H1 (cell line): Measurements from ENCODE around the gene HHAT. TPM values are rescaled to one million over a fixed set of nuclear protein-coding genes. Genes with fewer than 3 reads are reported as not detected.

ENCODE experiments used
- ATF3 ChIP-seq: IDR thresholded peaks from 2 replicates; pipeline ENCODE4 v1.6.1; 2011; ENCODE audit warnings: low read depth, mild to moderate bottlenecking, low read length; ENCODE audit not compliant: insufficient read depth
- CEBPB ChIP-seq: IDR thresholded peaks from 2 replicates; pipeline ENCODE4 v1.6.1; 2012; ENCODE audit warnings: low read depth, low read length
- CHD1 ChIP-seq: IDR thresholded peaks from 2 replicates; pipeline ENCODE4 v1.6.1; 2012; ENCODE audit warnings: low read depth, low read length, improper control_type of control experiment
- CREB1 ChIP-seq: IDR thresholded peaks from 2 replicates; pipeline ENCODE4 v1.6.1; 2012; ENCODE audit warnings: inconsistent platforms
- FOSL1 ChIP-seq: IDR thresholded peaks from 2 replicates; pipeline ENCODE4 v1.6.1; 2011; ENCODE audit warnings: mild to moderate bottlenecking, low read depth, low read length, moderate library complexity; ENCODE audit not compliant: insufficient read depth
- GTF2F1 ChIP-seq: IDR thresholded peaks from 2 replicates; pipeline ENCODE4 v1.6.1; 2012; ENCODE audit warnings: low read depth, low read length, improper control_type of control experiment, borderline replicate concordance
- HDAC2 ChIP-seq, 2 experiments: fragments of 300-600 bp in 1 of 2; sonication (generic) in 1 of 2; IDR thresholded peaks; 2 replicates each; pipeline ENCODE4 v1.6.1; 2011 to 2012; ENCODE audit warnings: low read depth in 2 of 2, low read length in 2 of 2, mild to moderate bottlenecking in 2 of 2, moderate library complexity in 2 of 2, borderline replicate concordance in 1 of 2, inconsistent platforms in 1 of 2
- MAX ChIP-seq: IDR thresholded peaks from 2 replicates; pipeline ENCODE4 v1.6.1; 2012; ENCODE audit warnings: inconsistent platforms
- POLR2AphosphoS5 ChIP-seq: IDR thresholded peaks from 2 replicates; pipeline ENCODE4 v1.6.1; 2011; ENCODE audit warnings: low read depth, low read length
- RNF2 ChIP-seq: fragments of 200-900, 300-1000 bp; sonication (generic); IDR thresholded peaks from 2 replicates; pipeline ENCODE4 v1.7.1; 2016; ENCODE audit warnings: borderline replicate concordance, low read depth, mild to moderate bottlenecking, antibody characterized with exemption, low read length; ENCODE audit not compliant: poor library complexity, severe bottlenecking; ENCODE audit errors: missing control alignments
- SIN3A ChIP-seq, 2 experiments: IDR thresholded peaks in 1 of 2; conservative IDR thresholded peaks in 1 of 2; 2 replicates each; pipeline ENCODE4 v1.6.1; 2011 to 2012; ENCODE audit warnings: low read length in 2 of 2, improper control_type of control experiment in 1 of 2, low read depth in 1 of 2, mild to moderate bottlenecking in 1 of 2
- SP1 ChIP-seq: IDR thresholded peaks from 2 replicates; pipeline ENCODE4 v1.6.1; 2011; ENCODE audit warnings: low read depth, low read length
- SP2 ChIP-seq: IDR thresholded peaks from 2 replicates; pipeline ENCODE4 v1.6.1; 2012; ENCODE audit warnings: mild to moderate bottlenecking, low read length, inconsistent platforms
- SUZ12 ChIP-seq: fragments of 200-600 bp; sonication (generic); IDR thresholded peaks from 2 replicates; pipeline ENCODE4 v1.6.1; 2012; ENCODE audit warnings: mild to moderate bottlenecking, inconsistent platforms, low read length, moderate library complexity, mixed read lengths
- polyA plus RNA-seq, 7 experiments: library from polyadenylated mRNA; depleted of rRNA in 3 of 7; stranded (reverse) in 5 of 7; unstranded in 2 of 7; fragments of >200 nt in 5 of 7; fragments of 200-250 nt in 2 of 7; gene quantifications; 1 replicate in 5 of 7; 2 replicates in 1 of 7; 4 replicates in 1 of 7; pipeline versions ENCODE4 v1.2.1 to v1.2.3, GENCODE V29; 2011 to 2013; ENCODE audit warnings: missing spikeins in 2 of 7, mixed read lengths in 2 of 7
- total RNA-seq: library from RNA; stranded (reverse); fragmentation: NEBNext Ultra II Directional; extraction: Animal tissue kit (Norgen Biotek cat#: 25700); gene quantifications from 2 replicates; pipeline ENCODE4 v1.2.1, GENCODE V29; 2021

Gene HHAT
- total and polyA plus RNA-seq, 2 of the 8 experiments (the other 6 are each of a cell fraction or from before 2014, with no cell fraction given), result 0.15 to 0.51 TPM

- no peak for TF ChIP-seq CREB1
- no peak for TF ChIP-seq SUZ12
- TF ChIP-seq ATF3, result no peak
- no peak for TF ChIP-seq SP2
- TF ChIP-seq MAX, result no peak
- TF ChIP-seq FOSL1, result no peak
- TF ChIP-seq HDAC2 (IDR thresholded peaks at IDR 0.05; ENCODE audit: borderline replicate concordance in 1 of 2, low read depth in 2 of 2, low read length in 2 of 2), result no peak
- no peak for TF ChIP-seq SIN3A (conservative IDR thresholded peaks at IDR 0.05 in 1 of 2, IDR thresholded peaks at IDR 0.05 in 1 of 2; ENCODE audit: low read depth in 1 of 2, low read length in 2 of 2)
- TF ChIP-seq CHD1, result no peak
- no peak for TF ChIP-seq RNF2
- TF ChIP-seq CEBPB, result no peak
- TF ChIP-seq SP1, result no peak
- no peak for TF ChIP-seq GTF2F1
- TF ChIP-seq POLR2AphosphoS5, result no peak
These were observed 167.4 kb downstream of the HHAT start (continued) for GRCh38 chr1:210496063-210496462.
